Activated effector memory CD4-positive, alpha-beta T cell treated with anti-CD3 and anti-CD28 coated beads, Interleukin-2, amount 50 U/mL, for 16 hours (primary cell): Measurements from ENCODE around the gene HLA-DQA2.
"Not testable (repeated sequence)": the region's sequence is repeated elsewhere in the genome, so short reads cannot be mapped to it uniquely, and the experiment has no call there.

Source experiments
- DNase-seq: peaks from one replicate; pipeline ENCODE4 v3.0.0-alpha.2; 2020

HLA-DQA2 gene

GRCh38 chr6:32782923-32783322 is 41.7 kb downstream of the HLA-DQA2 start:
- DNase-seq, result not testable (repeated sequence)

- DNase-seq, result no peak
Observed at GRCh38 chr6:32785781-32786533, 44.8 kb downstream of the HLA-DQA2 start.

- DNase-seq, result no peak
Observed at GRCh38 chr6:32790306-32790705, 49.1 kb downstream of the HLA-DQA2 start.

- DNase-seq, result no peak
Observed at GRCh38 chr6:32792901-32793435, 51.8 kb downstream of the HLA-DQA2 start.

- DNase-seq, result no peak
Observed at GRCh38 chr6:32794510-32794909, 53.3 kb downstream of the HLA-DQA2 start.
